Cardiac fibroblast (primary cell): ENCODE data around the gene TMCC1.
A peak's percentile ranks its signal among the peaks of the same experiment; 100 is the strongest.

ENCODE experiments used
- DNase-seq, 2 donors: peaks; one replicate each; pipeline versions ENCODE4 v3.0.0 to v3.0.0-alpha.2; 2010; ENCODE audit warnings: low read depth in 2 of 2
- H3K4me3 ChIP-seq, 2 donors: replicated peaks in 1 of 2; 1 replicate in 1 of 2; 2 replicates in 1 of 2; pipeline ENCODE4 v1.5.1; 2011; ENCODE audit warnings: low read depth in 2 of 2, low read length in 2 of 2, mild to moderate bottlenecking in 2 of 2, moderate library complexity in 1 of 2
- CTCF ChIP-seq: IDR thresholded peaks from one replicate; pipeline ENCODE4 v1.5.1; 2011; ENCODE audit warnings: low read depth, mild to moderate bottlenecking, low read length, inconsistent platforms

TMCC1 gene

GRCh38 chr3:129661766-129662165 is 231.7 kb downstream of the TMCC1 start:
- H3K4me3 ChIP-seq, result no peak overlapping the region
- TF ChIP-seq CTCF, result no peak
- DNase-seq, result no peak

GRCh38 chr3:129658110-129658843 is 235.2 kb downstream of the TMCC1 start:
- no peak for TF ChIP-seq CTCF
- no peak for DNase-seq
- H3K4me3 ChIP-seq, result no peak overlapping the region

- no peak overlapping the region for H3K4me3 ChIP-seq
- no peak for TF ChIP-seq CTCF
- DNase-seq, result peak; percentile 38 to 52
Measured at GRCh38 chr3:129657261-129658046, 236.1 kb downstream of the TMCC1 start.

DNA sequence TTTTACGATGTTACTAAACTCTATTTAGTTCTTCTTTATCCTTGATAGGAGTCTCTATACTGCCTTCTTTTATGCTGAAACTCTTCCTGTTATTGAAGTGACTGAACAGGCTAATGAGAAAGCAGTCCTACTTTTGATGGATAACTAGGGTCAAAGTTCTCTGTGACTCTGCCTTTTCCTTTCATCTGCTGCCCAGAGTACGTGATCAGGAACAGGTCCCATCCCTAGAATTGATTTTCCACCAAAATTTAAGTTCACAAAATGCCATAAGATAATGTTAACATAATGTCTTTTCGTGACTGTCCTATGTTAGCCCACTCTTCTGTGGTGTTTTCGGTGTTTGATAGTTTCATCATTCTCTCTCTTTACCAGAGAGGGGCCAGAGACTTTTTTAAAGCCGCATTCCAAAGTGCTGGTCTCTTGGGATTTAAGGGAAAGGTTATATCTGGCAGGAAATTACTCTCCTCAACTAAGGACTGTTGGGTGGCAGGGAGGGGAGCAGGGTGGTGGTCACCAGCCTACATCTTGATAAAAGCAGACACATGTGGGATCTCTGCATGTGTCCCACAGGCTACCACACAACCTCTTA is 236.8 kb downstream of the TMCC1 start:
- DNase-seq, result peak in 1 of 2 donors; percentile 25
- H3K4me3 ChIP-seq, result no peak overlapping the region
- TF ChIP-seq CTCF, result no peak

DNA sequence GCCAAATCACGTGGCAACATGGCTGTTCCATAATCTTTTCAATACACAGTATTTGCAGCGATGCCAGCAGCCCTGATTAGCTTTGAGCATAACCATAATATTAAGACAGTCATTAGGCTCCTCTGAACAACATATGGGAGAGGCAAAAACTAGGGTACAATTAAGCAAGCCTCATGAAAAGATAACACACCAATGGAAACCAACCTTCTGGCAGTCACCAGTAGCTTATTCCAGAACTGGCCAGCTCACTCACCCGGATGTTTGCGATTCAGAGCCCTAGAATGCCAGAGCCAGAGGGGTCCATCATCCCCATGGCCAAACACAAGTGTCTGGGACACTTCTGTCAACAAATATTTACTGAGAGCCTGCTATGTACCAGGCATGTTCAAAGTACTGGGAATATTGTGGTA is 238.2 kb downstream of the TMCC1 start:
- TF ChIP-seq CTCF, result no peak
- no peak overlapping the region for H3K4me3 ChIP-seq
- no peak for DNase-seq

DNA sequence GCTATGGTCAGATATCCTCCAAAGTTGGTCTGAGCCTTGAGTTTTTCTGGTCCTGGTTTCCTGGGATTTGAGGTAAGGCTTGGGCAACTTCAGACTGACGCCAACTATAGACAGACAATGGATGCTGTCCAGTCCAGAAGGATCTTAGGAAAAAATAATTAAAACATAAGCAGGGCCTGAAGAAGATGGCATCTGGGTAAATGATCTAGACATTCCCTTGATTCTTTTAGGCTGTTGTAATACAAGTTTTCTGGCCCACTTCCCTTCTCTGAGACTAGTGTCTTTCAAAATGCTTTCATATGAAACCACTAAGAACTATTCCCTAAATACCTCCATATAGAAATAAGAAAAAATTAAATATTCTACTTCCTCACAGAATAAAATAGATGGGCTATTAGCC is 239.4 kb downstream of the TMCC1 start:
- peak; percentile 53 to 71 for DNase-seq
- no peak overlapping the region for H3K4me3 ChIP-seq
- no peak for TF ChIP-seq CTCF
